Hippocampal formation (tissue), 2 donors: Measurements from ENCODE around the gene TUBB8.
A peak's percentile ranks its signal among the peaks of the same experiment; 100 is the strongest.
"Not testable (repeated sequence)": the region's sequence is repeated elsewhere in the genome, so short reads cannot be mapped to it uniquely, and the experiment has no call there.

Source experiments
- DNase-seq, 2 donors: peaks; one replicate each; lab custom pipeline; 2025; lab: John Stamatoyannopoulos, UW

TUBB8 gene

GRCh38 chr10:48996-49395, at the start of gene TUBB8:
TUBB8 (minus strand) TSS chr10:49296; CDS start chr10:49238, 58 bp downstream.
- DNase-seq: no peak

- no peak for DNase-seq
Measured at GRCh38 chr10:96466-96865, 47.4 kb upstream of the TUBB8 start.

- DNase-seq: no peak
Measured at GRCh38 chr10:95356-96115, 46.4 kb upstream of the TUBB8 start.

GRCh38 chr10:94613-95012, 45.5 kb upstream of the TUBB8 start:
- DNase-seq: no peak

GRCh38 chr10:92846-93245, 43.8 kb upstream of the TUBB8 start:
- DNase-seq: no peak

- DNase-seq: no peak
Measured at GRCh38 chr10:92153-92552, 43.1 kb upstream of the TUBB8 start.

GRCh38 chr10:91313-91712, 42.2 kb upstream of the TUBB8 start:
- DNase-seq: no peak

- DNase-seq: no peak
Measured at GRCh38 chr10:90161-90560, 41.1 kb upstream of the TUBB8 start.

GRCh38 chr10:89248-89647, 40.2 kb upstream of the TUBB8 start:
- no peak for DNase-seq

- DNase-seq: no peak
Measured at GRCh38 chr10:88253-88652, 39.2 kb upstream of the TUBB8 start.

- no peak for DNase-seq
Measured at GRCh38 chr10:87177-88080, 38.3 kb upstream of the TUBB8 start.

- DNase-seq: no peak
Measured at GRCh38 chr10:86031-86430, 36.9 kb upstream of the TUBB8 start.

- no peak for DNase-seq
Measured at GRCh38 chr10:85044-85443, 35.9 kb upstream of the TUBB8 start.

- DNase-seq: no peak
Measured at GRCh38 chr10:83930-84530, 34.9 kb upstream of the TUBB8 start.

- DNase-seq: no peak
Measured at GRCh38 chr10:80477-81105, 31.5 kb upstream of the TUBB8 start.

GRCh38 chr10:79532-80215, 30.6 kb upstream of the TUBB8 start:
- DNase-seq: no peak

GRCh38 chr10:78556-78955, 29.5 kb upstream of the TUBB8 start:
- DNase-seq: no peak

- not testable (repeated sequence) for DNase-seq
Measured at GRCh38 chr10:74266-74621, 25.1 kb upstream of the TUBB8 start.

- DNase-seq: peak in 1 of 2 donors; percentile 30
Measured at GRCh38 chr10:73543-74265, 24.6 kb upstream of the TUBB8 start.

GRCh38 chr10:68156-68555, 19.1 kb upstream of the TUBB8 start:
- DNase-seq: not testable (repeated sequence)

GRCh38 chr10:49926-50325, 830 bp upstream of the TUBB8 start:
- DNase-seq: not testable (repeated sequence)
